HepG2 (cell line): ENCODE results near the gene MAP1LC3B. TPM values are rescaled to one million over a fixed set of nuclear protein-coding genes. Genes with fewer than 3 reads are reported as not detected.
A peak's percentile ranks its signal among the peaks of the same experiment; 100 is the strongest.

Experiments
- AGO2 ChIP-seq: fragments of 200-400 bp; formaldehyde crosslinking; optimal IDR thresholded peaks from 2 replicates; pipeline ENCODE3; 2017; ENCODE audit warnings: mild to moderate bottlenecking, low read depth, low read length, moderate library complexity
- ARHGAP35 ChIP-seq: sonication (generic); formaldehyde crosslinking; IDR thresholded peaks from 2 replicates; pipeline ENCODE4 v1.9.0; 2022; ENCODE audit warnings: mild to moderate bottlenecking, inconsistent platforms, moderate library complexity, missing genetic modification reagents, borderline replicate concordance
- CEBPZ ChIP-seq: IDR thresholded peaks from 2 replicates; pipeline ENCODE4 v1.6.1; 2012; ENCODE audit warnings: low read length, improper control_type of control experiment
- CSRNP2 ChIP-seq: sonication (generic); formaldehyde crosslinking; conservative IDR thresholded peaks from 2 replicates; pipeline ENCODE4 v1.8.0; 2022; ENCODE audit warnings: low read depth, missing genetic modification reagents
- ETV5 ChIP-seq: IDR thresholded peaks from 2 replicates; pipeline ENCODE4 v1.6.1; 2018; ENCODE audit warnings: missing biosample characterization, missing genetic modification reagents, inconsistent platforms, borderline replicate concordance
- HBP1 ChIP-seq: IDR thresholded peaks from 2 replicates; pipeline ENCODE4 v1.6.1; 2016; ENCODE audit warnings: low read depth, control low read depth
- KDM6A ChIP-seq: IDR thresholded peaks from 2 replicates; pipeline ENCODE4 v1.6.1; 2016; ENCODE audit warnings: low read depth
- MEIS2 ChIP-seq: sonication (generic); formaldehyde crosslinking; IDR thresholded peaks from 2 replicates; pipeline ENCODE4 v1.9.0; 2021; ENCODE audit warnings: mild to moderate bottlenecking, missing genetic modification reagents
- NR0B2 ChIP-seq: sonication (generic); formaldehyde crosslinking; IDR thresholded peaks from 2 replicates; pipeline ENCODE4 v1.4.0; 2020; ENCODE audit warnings: mild to moderate bottlenecking, missing genetic modification reagents
- ONECUT2 ChIP-seq: sonication (generic); formaldehyde crosslinking; IDR thresholded peaks from 2 replicates; pipeline ENCODE4 v1.4.0; 2020; ENCODE audit warnings: missing genetic modification reagents
- POLR2AphosphoS2 ChIP-seq: IDR thresholded peaks from 2 replicates; pipeline ENCODE4 v1.6.1; 2011; ENCODE audit warnings: low read depth, low read length, improper control_type of control experiment
- SMAD3 ChIP-seq: sonication (generic); formaldehyde crosslinking; IDR thresholded peaks from 2 replicates; pipeline ENCODE4 v1.4.0; 2020; ENCODE audit warnings: missing genetic modification reagents
- SMAD9 ChIP-seq: sonication (generic); formaldehyde crosslinking; IDR thresholded peaks from 2 replicates; pipeline ENCODE4 v1.5.1; 2020; ENCODE audit warnings: mild to moderate bottlenecking, missing genetic modification reagents
- SRF ChIP-seq: IDR thresholded peaks from 2 replicates; pipeline ENCODE4 v1.6.1; 2011; ENCODE audit warnings: mild to moderate bottlenecking, low read depth, low read length, moderate library complexity
- SRSF1 ChIP-seq: fragments of 200-400 bp; formaldehyde crosslinking; optimal IDR thresholded peaks from 2 replicates; pipeline ENCODE3; 2017; ENCODE audit warnings: mild to moderate bottlenecking, low read depth, low read length, moderate library complexity
- ZC3H4 ChIP-seq: sonication (generic); formaldehyde crosslinking; IDR thresholded peaks from 2 replicates; pipeline ENCODE4 v1.4.0; 2020; ENCODE audit warnings: missing genetic modification reagents, borderline replicate concordance
- ZNF296 ChIP-seq: sonication (generic); formaldehyde crosslinking; conservative IDR thresholded peaks from 2 replicates; pipeline ENCODE4 v1.5.0; 2020; ENCODE audit warnings: mild to moderate bottlenecking, missing genetic modification reagents
- ZNF34 ChIP-seq: sonication (generic); formaldehyde crosslinking; IDR thresholded peaks from 2 replicates; pipeline ENCODE4 v1.4.0; 2020; ENCODE audit warnings: mild to moderate bottlenecking, missing genetic modification reagents, borderline replicate concordance
- ZNF414 ChIP-seq: sonication (generic); formaldehyde crosslinking; IDR thresholded peaks from 2 replicates; pipeline ENCODE4 v1.5.0; 2020; ENCODE audit warnings: missing genetic modification reagents
- ZNF432 ChIP-seq: sonication (generic); formaldehyde crosslinking; IDR thresholded peaks from 2 replicates; pipeline ENCODE4 v1.5.0; 2020; ENCODE audit warnings: missing genetic modification reagents, mild to moderate bottlenecking, borderline replicate concordance
- ZNF605 ChIP-seq: sonication (generic); formaldehyde crosslinking; IDR thresholded peaks from 2 replicates; pipeline ENCODE4 v1.8.0; 2022; ENCODE audit warnings: mild to moderate bottlenecking, missing genetic modification reagents
- ZNF652 ChIP-seq: IDR thresholded peaks from 2 replicates; pipeline ENCODE4 v1.6.1; 2016; ENCODE audit warnings: low read depth, borderline replicate concordance
- polyA plus RNA-seq, 8 experiments: library from polyadenylated mRNA; depleted of rRNA in 3 of 8; stranded (reverse) in 7 of 8; unstranded in 1 of 8; fragments of >200 nt; fragmentation: Illumina TruSeq in 4 of 8; extraction: Trizol in 4 of 8; gene quantifications; 2 replicates each; pipeline versions ENCODE4 v1.2.1 to v1.2.3, GENCODE V29; 2011 to 2016; ENCODE audit warnings: low read depth in 4 of 8, missing spikeins in 1 of 8, mixed read lengths in 1 of 8; ENCODE audit not compliant: insufficient read depth in 1 of 8
- total RNA-seq, 5 experiments: library from RNA; depleted of rRNA; stranded (reverse); fragments of >200 nt; fragmentation: Illumina TruSeq; extraction: Trizol; gene quantifications; 2 replicates each; pipeline ENCODE4 v1.2.3, GENCODE V29; 2016; ENCODE audit warnings: low read depth in 1 of 5

MAP1LC3B gene
- total and polyA plus RNA-seq, 2 of the 13 experiments (the other 11 are each of a cell fraction or from before 2014, with no cell fraction given) = 15.7 to 37.4 TPM

GRCh38 chr16:87391324-87391949, 699 bp upstream of the MAP1LC3B start (continued):
- TF ChIP-seq CSRNP2 (CRISPR knock-in tag) = no peak
- 0 out of 2 replicates have a peak, but pooled peaks have one; percentile 4 for TF ChIP-seq KDM6A (CRISPR knock-in tag)
- TF ChIP-seq ZNF34 (CRISPR knock-in tag) = no peak
- TF ChIP-seq ZNF432 (CRISPR knock-in tag) = peak; percentile 59; the same call in 1 of the 2 replicates
- TF ChIP-seq NR0B2 (CRISPR knock-in tag) = peak; percentile 65; the same call in 1 of the 2 replicates
- 0 out of 2 replicates have a peak, but pooled peaks have one; percentile 40 for TF ChIP-seq ZNF296
- TF ChIP-seq ZNF605 = no peak; the same call in 1 of the 2 replicates
- peak; percentile 91 for TF ChIP-seq AGO2
- no peak; the same call in 1 of the 2 replicates for TF ChIP-seq POLR2AphosphoS2
- peak; percentile 80 for TF ChIP-seq ETV5 (CRISPR knock-in tag)
- peak; percentile 72; the same call in 1 of the 2 replicates for TF ChIP-seq ZC3H4 (CRISPR knock-in tag)
- TF ChIP-seq MEIS2 (CRISPR knock-in tag) = no peak
- TF ChIP-seq CEBPZ = no peak
- TF ChIP-seq ZNF652 (CRISPR knock-in tag) = no peak
- no peak for TF ChIP-seq ONECUT2
- 0 out of 2 replicates have a peak, but pooled peaks have one; percentile 6 for TF ChIP-seq ARHGAP35
- no peak; the same call in 1 of the 2 replicates for TF ChIP-seq ZNF414 (CRISPR knock-in tag)
- TF ChIP-seq SRSF1 = no peak
- TF ChIP-seq SMAD3 (CRISPR knock-in tag) = no peak; the same call in 1 of the 2 replicates
- TF ChIP-seq HBP1 = no peak; the same call in 1 of the 2 replicates
- no peak for TF ChIP-seq SMAD9 (CRISPR knock-in tag)
- TF ChIP-seq SRF = no peak
